Measurements from ENCODE around the gene TTC28.
"Not testable (repeated sequence)": the region's sequence is repeated elsewhere in the genome, so short reads cannot be mapped to it uniquely, and the experiment has no call there.

TTC28 gene

GRCh38 chr22:28103596-28103995 lies 576.0 kb downstream of the TTC28 start:
- Mint-ChIP-seq H3K27ac (no peak overlapping the region), H3K36me3 (no peaks in the 10 kb centered on the region), H3K4me1 (no peaks in the 10 kb centered on the region), H3K27me3 (no peaks in the 10 kb centered on the region), H3K4me3 (no peak overlapping the region), H3K9me3 (no peaks in the 10 kb centered on the region)
- DNase-seq: no peak
- CTCF ChIA-PET: no interaction called here

- Mint-ChIP-seq H3K27me3 (no peaks in the 10 kb centered on the region), H3K36me3 (no peaks in the 10 kb centered on the region), H3K4me3 (no peak overlapping the region), H3K4me1 (no peaks in the 10 kb centered on the region), H3K9me3 (no peaks in the 10 kb centered on the region), H3K27ac (no peak overlapping the region)
- CTCF ChIA-PET: no interaction called here
- no peak for DNase-seq
These were observed 577.4 kb downstream of the TTC28 start for GRCh38 chr22:28102151-28102812.

DNA sequence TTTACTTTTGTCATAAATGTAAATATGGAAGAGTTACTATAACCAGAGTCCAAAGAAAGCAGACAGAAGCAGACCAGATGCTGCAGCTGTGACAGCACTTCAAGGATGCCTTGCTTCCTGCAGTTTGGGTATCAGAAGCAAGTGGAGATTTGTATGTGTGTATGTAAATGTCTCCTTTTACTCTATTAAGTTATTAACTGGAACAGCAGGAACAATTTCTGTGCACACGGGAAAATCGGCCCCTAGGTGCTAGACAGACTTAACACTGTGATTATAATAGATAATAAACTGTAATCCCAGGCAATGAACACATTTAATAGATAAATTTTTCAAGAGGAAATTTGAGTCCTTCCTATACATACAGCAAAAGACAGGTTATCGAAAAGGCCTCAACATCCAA lies 582.0 kb downstream of the TTC28 start:
- Mint-ChIP-seq H3K27ac (no peak overlapping the region), H3K36me3 (no peaks in the 10 kb centered on the region), H3K4me1 (no peaks in the 10 kb centered on the region), H3K4me3 (no peak overlapping the region), H3K9me3 (no peaks in the 10 kb centered on the region), H3K27me3 (no peaks in the 10 kb centered on the region)
- DNase-seq: no peak
- CTCF ChIA-PET: no interaction called here

- H3K27ac Mint-ChIP-seq: no peak overlapping the region
- no peaks in the 10 kb centered on the region for H3K9me3 Mint-ChIP-seq
- CTCF ChIA-PET: no interaction called here
- no peaks in the 10 kb centered on the region for H3K27me3 Mint-ChIP-seq
- H3K4me3 Mint-ChIP-seq: no peak overlapping the region
- DNase-seq: no peak
- H3K4me1 Mint-ChIP-seq: no peaks in the 10 kb centered on the region
- no peaks in the 10 kb centered on the region for H3K36me3 Mint-ChIP-seq
These were observed 583.5 kb downstream of the TTC28 start for GRCh38 chr22:28096161-28096560.

DNA sequence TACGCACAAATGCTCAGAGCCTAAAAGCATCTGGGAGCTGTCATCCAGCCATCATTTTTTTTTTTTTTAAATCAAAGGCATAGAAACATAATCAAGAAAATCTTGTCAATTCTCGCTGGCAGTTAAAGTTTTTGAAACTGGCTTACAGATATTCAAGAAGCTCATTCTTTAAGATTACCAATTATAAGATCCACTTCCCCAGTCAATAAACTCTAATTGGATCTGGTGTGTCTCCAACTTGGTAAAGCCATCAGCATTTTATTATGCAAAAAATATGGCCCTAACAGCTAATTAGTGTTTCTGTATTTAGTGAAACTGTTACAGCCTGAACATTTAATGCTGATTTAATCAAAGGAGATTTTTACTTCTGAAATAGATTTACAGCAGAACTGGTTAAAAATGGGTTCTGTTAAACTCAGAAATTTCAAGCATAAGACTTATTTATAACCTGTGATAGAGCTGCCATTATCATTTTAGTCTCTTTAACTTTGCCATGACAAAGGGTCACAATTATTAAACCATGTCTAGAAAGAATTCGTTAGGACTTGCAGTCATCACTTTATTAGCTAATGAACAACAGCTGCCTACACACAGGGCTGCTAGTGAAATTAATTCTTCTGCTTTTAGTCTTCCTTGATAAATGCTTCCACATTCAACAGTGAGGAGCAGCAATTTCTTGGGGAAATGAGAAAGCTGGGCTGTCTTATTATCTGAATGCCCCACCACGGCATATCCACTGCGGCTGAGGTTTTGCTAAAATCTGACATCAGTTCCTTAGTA lies 584.1 kb downstream of the TTC28 start:
- H3K4me3 Mint-ChIP-seq: no peak overlapping the region
- no peak for DNase-seq
- no peaks in the 10 kb centered on the region for H3K4me1 Mint-ChIP-seq
- CTCF ChIA-PET: interaction anchor here (0.8 kb wide), 1 partner anchor 75 kb away, joined by 3 read pairs; no protein-coding TSS in a partner anchor
- no peaks in the 10 kb centered on the region for H3K9me3 Mint-ChIP-seq
- H3K36me3 Mint-ChIP-seq: no peaks in the 10 kb centered on the region
- H3K27me3 Mint-ChIP-seq: no peaks in the 10 kb centered on the region
- no peak overlapping the region for H3K27ac Mint-ChIP-seq

- no peak for DNase-seq
- no peaks in the 10 kb centered on the region for H3K36me3 Mint-ChIP-seq
- CTCF ChIA-PET: interaction anchor here (1.7 kb wide), 1 partner anchor 347 kb away, joined by 5 read pairs; no protein-coding TSS in a partner anchor
- H3K4me3 Mint-ChIP-seq: no peak overlapping the region
- no peaks in the 10 kb centered on the region for H3K9me3 Mint-ChIP-seq
- no peaks in the 10 kb centered on the region for H3K4me1 Mint-ChIP-seq
- no peaks in the 10 kb centered on the region for H3K27me3 Mint-ChIP-seq
- no peak overlapping the region for H3K27ac Mint-ChIP-seq
These were observed 584.9 kb downstream of the TTC28 start for GRCh38 chr22:28094771-28095170.

DNA sequence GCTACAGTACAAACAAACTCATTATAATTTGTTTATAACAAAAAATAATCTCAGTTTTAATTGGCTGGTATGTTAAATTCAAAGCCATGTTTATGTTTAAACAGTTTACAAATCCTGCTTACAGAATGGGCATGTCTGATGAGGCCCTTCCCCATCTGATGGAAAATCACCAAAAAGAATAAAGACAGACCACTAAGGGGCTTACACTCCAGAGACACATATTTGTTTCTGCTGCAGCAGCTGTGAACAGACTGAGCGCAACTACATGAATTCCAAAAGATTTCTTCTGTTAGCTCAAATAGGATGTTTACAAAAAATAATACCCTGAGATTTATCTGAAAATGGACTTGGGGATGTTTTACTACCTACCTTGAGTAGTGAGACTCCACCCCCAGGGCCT lies 585.9 kb downstream of the TTC28 start:
- no peak for DNase-seq
- Mint-ChIP-seq H3K27ac (no peak overlapping the region), H3K36me3 (no peaks in the 10 kb centered on the region), H3K27me3 (no peaks in the 10 kb centered on the region), H3K4me3 (no peak overlapping the region), H3K4me1 (no peaks in the 10 kb centered on the region), H3K9me3 (no peaks in the 10 kb centered on the region)
- CTCF ChIA-PET: interaction anchor here (1.7 kb wide), 1 partner anchor 348 kb away, joined by 5 read pairs; no protein-coding TSS in a partner anchor

DNA sequence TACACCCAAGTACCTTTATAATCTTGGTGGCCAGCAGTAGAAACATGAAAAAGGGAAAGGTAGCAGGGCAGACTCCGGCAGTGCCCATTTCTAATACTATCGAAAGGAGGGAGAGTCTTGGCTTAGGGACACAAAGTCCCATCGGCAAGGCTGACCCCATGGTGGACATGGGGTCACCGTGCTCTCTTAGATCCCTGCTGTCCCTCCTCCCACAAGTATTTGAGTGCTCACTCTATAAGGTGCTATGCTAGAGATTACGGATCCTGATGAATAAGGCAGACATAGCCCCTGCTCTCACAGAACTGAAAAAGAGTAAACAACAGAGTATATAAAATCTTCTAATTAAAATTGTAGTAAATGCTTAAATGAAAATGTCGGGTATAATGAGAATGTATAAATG lies 588.2 kb downstream of the TTC28 start:
- no peaks in the 10 kb centered on the region for H3K36me3 Mint-ChIP-seq
- H3K27me3 Mint-ChIP-seq: no peaks in the 10 kb centered on the region
- no peak for DNase-seq
- no peaks in the 10 kb centered on the region for H3K9me3 Mint-ChIP-seq
- CTCF ChIA-PET: no interaction called here
- no peak overlapping the region for H3K27ac Mint-ChIP-seq
- no peaks in the 10 kb centered on the region for H3K4me1 Mint-ChIP-seq
- H3K4me3 Mint-ChIP-seq: no peak overlapping the region

GRCh38 chr22:28089541-28089940 lies 590.1 kb downstream of the TTC28 start:
- H3K4me3 Mint-ChIP-seq, H3K9me3 Mint-ChIP-seq, H3K27ac Mint-ChIP-seq, H3K4me1 Mint-ChIP-seq, H3K27me3 Mint-ChIP-seq, CTCF ChIA-PET, DNase-seq, H3K36me3 Mint-ChIP-seq: not testable (repeated sequence)

- Mint-ChIP-seq H3K27ac (no peak overlapping the region), H3K4me1 (no peaks in the 10 kb centered on the region), H3K4me3 (no peak overlapping the region), H3K9me3 (no peaks in the 10 kb centered on the region), H3K27me3 (peaks cover 5% of the 10 kb centered on the region), H3K36me3 (no peaks in the 10 kb centered on the region)
- CTCF ChIA-PET: no interaction called here
- DNase-seq: no peak
These were observed 602.5 kb downstream of the TTC28 start for GRCh38 chr22:28077166-28077565.

GRCh38 chr22:28075358-28075981 lies 604.2 kb downstream of the TTC28 start:
- Mint-ChIP-seq H3K27ac (no peak overlapping the region), H3K4me3 (no peak overlapping the region), H3K9me3 (no peaks in the 10 kb centered on the region), H3K4me1 (no peaks in the 10 kb centered on the region), H3K36me3 (no peaks in the 10 kb centered on the region), H3K27me3 (peaks cover 5% of the 10 kb centered on the region)
- CTCF ChIA-PET: interaction anchor here (0.7 kb wide), 1 partner anchor 799 kb away, joined by 4 read pairs; no protein-coding TSS in a partner anchor
- DNase-seq: no peak

GRCh38 chr22:28074526-28074925 lies 605.1 kb downstream of the TTC28 start:
- no peaks in the 10 kb centered on the region for H3K4me1 Mint-ChIP-seq
- no peak overlapping the region for H3K4me3 Mint-ChIP-seq
- peaks cover 5% of the 10 kb centered on the region for H3K27me3 Mint-ChIP-seq
- H3K27ac Mint-ChIP-seq: no peak overlapping the region
- no peak for DNase-seq
- CTCF ChIA-PET: interaction anchor here (0.7 kb wide), 1 partner anchor 800 kb away, joined by 4 read pairs; no protein-coding TSS in a partner anchor
- H3K9me3 Mint-ChIP-seq: no peaks in the 10 kb centered on the region
- no peaks in the 10 kb centered on the region for H3K36me3 Mint-ChIP-seq

DNA sequence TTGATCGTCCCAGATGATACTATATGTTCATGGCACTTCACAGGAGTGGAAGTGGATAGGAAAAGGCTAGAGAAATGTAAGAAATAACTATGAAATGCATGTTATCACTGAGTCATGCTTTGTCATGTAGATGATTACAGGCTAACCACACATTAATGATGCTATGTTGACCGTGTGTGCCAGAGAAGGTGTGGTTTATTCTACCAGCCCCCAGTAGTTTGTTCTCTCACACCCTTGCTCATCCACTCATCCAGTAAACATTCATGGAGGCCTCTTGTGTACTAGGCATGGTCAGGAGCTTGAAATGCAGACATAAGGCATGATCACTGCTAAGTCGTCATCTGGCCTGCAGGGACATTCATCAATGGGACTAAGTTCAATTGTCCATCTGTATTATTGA lies 607.6 kb downstream of the TTC28 start:
- H3K4me1 Mint-ChIP-seq: no peaks in the 10 kb centered on the region
- CTCF ChIA-PET: no interaction called here
- H3K9me3 Mint-ChIP-seq: no peaks in the 10 kb centered on the region
- H3K27me3 Mint-ChIP-seq: peaks cover 5% of the 10 kb centered on the region
- no peak overlapping the region for H3K27ac Mint-ChIP-seq
- H3K36me3 Mint-ChIP-seq: no peaks in the 10 kb centered on the region
- no peak for DNase-seq
- no peak overlapping the region for H3K4me3 Mint-ChIP-seq

- H3K9me3 Mint-ChIP-seq: no peaks in the 10 kb centered on the region
- no peak overlapping the region for H3K27ac Mint-ChIP-seq
- H3K36me3 Mint-ChIP-seq: no peaks in the 10 kb centered on the region
- H3K4me1 Mint-ChIP-seq: no peaks in the 10 kb centered on the region
- no peak overlapping the region for H3K4me3 Mint-ChIP-seq
- CTCF ChIA-PET: no interaction called here
- no peaks in the 10 kb centered on the region for H3K27me3 Mint-ChIP-seq
- no peak for DNase-seq
These were observed 610.8 kb downstream of the TTC28 start for GRCh38 chr22:28068826-28069225.

GRCh38 chr22:28064920-28065319 lies 614.7 kb downstream of the TTC28 start:
- no peak for DNase-seq
- CTCF ChIA-PET: no interaction called here
- no peak overlapping the region for H3K27ac Mint-ChIP-seq
- no peaks in the 10 kb centered on the region for H3K9me3 Mint-ChIP-seq
- no peaks in the 10 kb centered on the region for H3K27me3 Mint-ChIP-seq
- H3K36me3 Mint-ChIP-seq: no peaks in the 10 kb centered on the region
- no peaks in the 10 kb centered on the region for H3K4me1 Mint-ChIP-seq
- no peak overlapping the region for H3K4me3 Mint-ChIP-seq
